ENCODE results near the gene TPH2.

DNA sequence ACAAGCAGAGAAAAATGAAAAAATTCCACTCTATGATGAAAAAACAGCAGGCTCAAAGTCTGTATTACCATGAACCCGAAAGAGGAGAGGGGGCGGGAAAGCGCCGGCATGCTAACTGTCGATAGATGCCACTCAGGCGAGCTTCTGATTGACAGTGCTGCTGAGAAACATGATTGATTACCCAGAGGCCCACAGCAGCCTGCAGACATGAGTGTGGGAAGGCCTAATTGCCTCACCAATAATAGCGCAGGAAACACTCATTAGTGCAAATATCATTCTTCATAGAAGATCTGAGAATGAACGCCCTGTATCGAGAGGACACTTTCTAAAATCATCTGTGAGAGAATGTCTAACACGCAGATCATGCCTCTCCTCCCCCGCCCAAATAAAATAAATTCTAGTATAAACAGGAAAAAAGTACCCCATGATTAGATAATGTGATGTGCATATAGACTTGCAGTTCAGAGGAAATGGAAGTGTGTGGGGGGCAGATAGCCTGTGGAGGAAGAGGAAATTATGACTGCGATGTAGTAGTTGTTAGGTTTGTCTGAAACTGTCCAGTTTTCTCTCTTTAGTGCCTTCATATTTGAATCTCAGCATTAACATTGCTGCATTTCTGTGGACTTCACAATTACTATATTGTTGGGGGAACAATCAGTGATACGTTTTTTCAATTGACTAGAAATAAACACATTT, 15.6 kb downstream of the TPH2 start:
- TF ChIP-seq, protein P1, sequence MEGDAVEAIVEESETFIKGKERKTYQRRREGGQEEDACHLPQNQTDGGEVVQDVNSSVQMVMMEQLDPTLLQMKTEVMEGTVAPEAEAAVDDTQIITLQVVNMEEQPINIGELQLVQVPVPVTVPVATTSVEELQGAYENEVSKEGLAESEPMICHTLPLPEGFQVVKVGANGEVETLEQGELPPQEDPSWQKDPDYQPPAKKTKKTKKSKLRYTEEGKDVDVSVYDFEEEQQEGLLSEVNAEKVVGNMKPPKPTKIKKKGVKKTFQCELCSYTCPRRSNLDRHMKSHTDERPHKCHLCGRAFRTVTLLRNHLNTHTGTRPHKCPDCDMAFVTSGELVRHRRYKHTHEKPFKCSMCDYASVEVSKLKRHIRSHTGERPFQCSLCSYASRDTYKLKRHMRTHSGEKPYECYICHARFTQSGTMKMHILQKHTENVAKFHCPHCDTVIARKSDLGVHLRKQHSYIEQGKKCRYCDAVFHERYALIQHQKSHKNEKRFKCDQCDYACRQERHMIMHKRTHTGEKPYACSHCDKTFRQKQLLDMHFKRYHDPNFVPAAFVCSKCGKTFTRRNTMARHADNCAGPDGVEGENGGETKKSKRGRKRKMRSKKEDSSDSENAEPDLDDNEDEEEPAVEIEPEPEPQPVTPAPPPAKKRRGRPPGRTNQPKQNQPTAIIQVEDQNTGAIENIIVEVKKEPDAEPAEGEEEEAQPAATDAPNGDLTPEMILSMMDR (IDR thresholded peaks at IDR 0.05) = no peak
- TF ChIP-seq EP300 (IDR thresholded peaks at IDR 0.05) (no peak), POLR2AphosphoS5 (IDR thresholded peaks at IDR 0.05) (no peak)
